ENCODE results near the gene GINS2. TPM values are rescaled to one million over a fixed set of nuclear protein-coding genes. Genes with fewer than 3 reads are reported as not detected.
A peak's percentile ranks its signal among the peaks of the same experiment; 100 is the strongest.

The GINS2 gene
- total RNA-seq, 3 donors from 2014 or later (not counting 1 experiment from before 2014, with no cell fraction given): 0.73 to 2.6 (median 0.89) TPM

DNA sequence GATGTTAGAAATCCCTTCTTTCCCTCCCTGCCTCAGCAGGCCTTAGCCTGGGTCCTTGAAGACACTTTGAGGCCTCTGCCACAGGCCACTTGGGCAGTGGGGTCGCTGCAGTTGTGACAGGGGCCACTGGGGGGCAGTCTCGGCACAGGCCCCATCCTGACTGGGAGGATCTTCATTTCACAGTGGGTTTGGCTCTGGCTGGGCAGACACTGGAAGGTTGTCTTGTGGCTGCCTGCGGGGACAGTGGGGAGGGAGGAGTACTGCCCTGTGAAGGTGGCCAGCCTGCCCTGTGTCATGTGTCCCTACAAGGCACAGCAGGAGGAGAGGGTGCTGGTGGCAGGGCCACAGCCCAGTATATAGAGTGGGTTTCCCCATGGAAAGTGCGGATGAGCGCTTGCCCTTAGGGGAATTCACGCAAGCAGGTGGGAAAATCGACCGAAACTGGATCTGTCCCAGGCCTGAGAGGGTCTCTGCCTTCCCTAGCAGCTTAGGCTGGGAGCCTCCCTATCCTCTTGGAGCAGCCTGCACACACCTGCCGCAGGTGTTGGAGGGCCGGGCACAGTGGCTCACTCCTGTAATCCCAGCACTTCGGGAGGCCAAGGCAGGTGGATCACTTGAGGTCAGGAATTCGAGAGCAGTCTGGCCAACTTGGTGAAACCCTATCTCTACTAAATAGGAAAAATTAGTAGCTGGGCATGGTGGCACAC is 28.8 kb downstream of the GINS2 start:
- H3K27me3 ChIP-seq (ENCODE audit: control insufficient read depth, insufficient read depth, low read length): no peaks in the 10 kb centered on the region
- no peaks in the 10 kb centered on the region for H3K27me3 Mint-ChIP-seq (ENCODE audit: low read depth in 2 of 2)
- H3K27ac Mint-ChIP-seq: peak overlapping the region; percentile 60 to 84
- no peaks in the 10 kb centered on the region for H3K9me3 ChIP-seq (ENCODE audit: control insufficient read depth, insufficient read depth, low read length)
- TF ChIP-seq, protein P1, sequence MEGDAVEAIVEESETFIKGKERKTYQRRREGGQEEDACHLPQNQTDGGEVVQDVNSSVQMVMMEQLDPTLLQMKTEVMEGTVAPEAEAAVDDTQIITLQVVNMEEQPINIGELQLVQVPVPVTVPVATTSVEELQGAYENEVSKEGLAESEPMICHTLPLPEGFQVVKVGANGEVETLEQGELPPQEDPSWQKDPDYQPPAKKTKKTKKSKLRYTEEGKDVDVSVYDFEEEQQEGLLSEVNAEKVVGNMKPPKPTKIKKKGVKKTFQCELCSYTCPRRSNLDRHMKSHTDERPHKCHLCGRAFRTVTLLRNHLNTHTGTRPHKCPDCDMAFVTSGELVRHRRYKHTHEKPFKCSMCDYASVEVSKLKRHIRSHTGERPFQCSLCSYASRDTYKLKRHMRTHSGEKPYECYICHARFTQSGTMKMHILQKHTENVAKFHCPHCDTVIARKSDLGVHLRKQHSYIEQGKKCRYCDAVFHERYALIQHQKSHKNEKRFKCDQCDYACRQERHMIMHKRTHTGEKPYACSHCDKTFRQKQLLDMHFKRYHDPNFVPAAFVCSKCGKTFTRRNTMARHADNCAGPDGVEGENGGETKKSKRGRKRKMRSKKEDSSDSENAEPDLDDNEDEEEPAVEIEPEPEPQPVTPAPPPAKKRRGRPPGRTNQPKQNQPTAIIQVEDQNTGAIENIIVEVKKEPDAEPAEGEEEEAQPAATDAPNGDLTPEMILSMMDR (IDR thresholded peaks at IDR 0.05): peak; percentile 76
- H3K4me1 Mint-ChIP-seq: peaks cover 5% of the 10 kb centered on the region in 2 donors
- DNase-seq: peak; percentile 60 to 71
- no peaks in the 10 kb centered on the region for H3K36me3 Mint-ChIP-seq
- peak; percentile 69 to 96 (median 87) for ATAC-seq
- H3K9me3 Mint-ChIP-seq: no peaks in the 10 kb centered on the region
- H3K4me3 ChIP-seq (ENCODE audit: low read length): no peak overlapping the region
- no peak overlapping the region for H3K4me3 Mint-ChIP-seq
- WGBS (ENCODE audit: insufficient coverage): 85% methylated on average over 12 of the region's 12 CpGs
- no peak overlapping the region for H3K27ac ChIP-seq (ENCODE audit: low read length)
- H3K36me3 ChIP-seq (ENCODE audit: control insufficient read depth, insufficient read depth, low read length): peaks cover 88% of the 10 kb centered on the region
- no peaks in the 10 kb centered on the region for H3K4me1 ChIP-seq (ENCODE audit: control insufficient read depth, insufficient read depth, low read length)
- intact Hi-C loops (cut with micrococcal nuclease): loop anchor here (10.0 kb wide), 1 partner anchor 55 kb away; no protein-coding TSS in a partner anchor

DNA sequence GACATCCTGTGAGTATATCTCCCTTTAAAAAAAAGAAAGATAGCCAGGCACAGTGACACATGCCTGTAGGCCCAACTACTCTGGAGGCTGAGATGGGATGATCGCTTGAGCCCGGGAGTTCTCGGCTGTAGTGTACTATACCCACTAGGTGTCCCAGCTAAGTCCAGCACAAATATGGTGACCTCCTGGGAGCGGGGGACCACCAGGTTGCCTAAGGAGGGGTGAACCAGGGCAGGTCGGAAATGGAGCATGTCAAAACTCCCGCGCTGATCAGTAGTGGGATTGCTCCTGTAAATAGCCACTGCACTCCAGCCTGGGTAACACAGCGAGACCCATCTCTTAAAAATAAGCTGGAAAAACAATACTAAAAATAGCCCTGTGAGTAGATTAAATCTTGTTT is 29.4 kb downstream of the GINS2 start:
- H3K36me3 ChIP-seq (ENCODE audit: control insufficient read depth, insufficient read depth, low read length): peaks cover 86% of the 10 kb centered on the region
- 97% methylated on average over 8 of the region's 8 CpGs for WGBS (ENCODE audit: insufficient coverage)

DNA sequence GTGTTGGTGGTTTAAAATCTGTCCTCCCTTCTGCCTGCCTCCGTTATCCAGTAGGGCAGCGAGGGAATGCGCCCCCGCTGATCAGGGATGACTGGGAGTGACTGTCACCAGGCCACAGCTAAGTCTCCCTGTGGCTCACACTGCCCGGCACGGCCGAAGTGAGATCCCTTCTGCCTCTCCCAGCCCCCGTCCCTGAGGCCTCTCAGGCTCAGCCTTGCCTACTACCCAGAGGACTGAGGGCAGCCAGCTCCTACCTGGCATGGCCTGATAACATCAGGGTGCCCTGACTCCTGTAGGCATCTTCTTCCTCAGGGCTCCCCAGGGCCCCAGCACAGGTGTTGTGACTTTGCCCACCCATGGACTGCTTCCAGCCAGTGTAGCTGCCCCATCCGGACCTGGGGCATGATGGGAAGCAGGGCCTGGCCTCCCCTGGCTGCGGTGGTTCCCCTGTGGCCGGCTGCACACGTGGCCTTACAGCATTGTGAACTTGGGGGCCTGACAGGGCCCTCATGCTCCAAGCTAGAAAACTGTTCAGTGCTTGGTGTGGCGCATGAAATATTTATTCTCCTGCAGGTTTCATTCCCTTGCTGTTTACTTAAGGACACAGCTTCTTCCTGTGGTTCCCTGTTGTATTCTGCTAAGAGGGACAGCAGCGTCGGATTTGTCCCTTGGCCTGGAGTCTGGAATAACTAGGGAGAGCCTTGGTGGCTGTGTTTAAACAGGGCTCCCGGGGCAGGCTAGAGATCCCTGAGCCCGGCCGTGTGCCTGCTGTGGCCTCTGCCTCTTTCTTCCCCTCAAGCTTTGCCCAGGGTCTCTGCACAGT is 30.0 kb downstream of the GINS2 start:
- WGBS (ENCODE audit: insufficient coverage): 97% methylated on average over 18 of the region's 18 CpGs
- ATAC-seq: no peak
- no peaks in the 10 kb centered on the region for H3K9me3 Mint-ChIP-seq
- peaks cover 85% of the 10 kb centered on the region for H3K36me3 ChIP-seq (ENCODE audit: control insufficient read depth, insufficient read depth, low read length)
- TF ChIP-seq, protein P1 (IDR thresholded peaks at IDR 0.05): no peak
- peaks cover 5% of the 10 kb centered on the region in 2 donors for H3K4me1 Mint-ChIP-seq
- no peak overlapping the region for H3K27ac ChIP-seq (ENCODE audit: low read length)
- H3K27me3 Mint-ChIP-seq (ENCODE audit: low read depth in 2 of 2): no peaks in the 10 kb centered on the region
- H3K4me3 Mint-ChIP-seq: no peak overlapping the region
- H3K4me3 ChIP-seq (ENCODE audit: low read length): no peak overlapping the region
- H3K9me3 ChIP-seq (ENCODE audit: control insufficient read depth, insufficient read depth, low read length): no peaks in the 10 kb centered on the region
- intact Hi-C loops (cut with micrococcal nuclease): loop anchor here (10.0 kb wide), 1 partner anchor 56 kb away; no protein-coding TSS in a partner anchor
- no peak overlapping the region for H3K27ac Mint-ChIP-seq
- DNase-seq: no peak
- H3K4me1 ChIP-seq (ENCODE audit: control insufficient read depth, insufficient read depth, low read length): no peaks in the 10 kb centered on the region
- H3K36me3 Mint-ChIP-seq: no peaks in the 10 kb centered on the region
- no peaks in the 10 kb centered on the region for H3K27me3 ChIP-seq (ENCODE audit: control insufficient read depth, insufficient read depth, low read length)

More for the DNA sequence above, 29.4 kb downstream of the GINS2 start:
- peaks cover 5% of the 10 kb centered on the region in 2 donors for H3K4me1 Mint-ChIP-seq
- no peaks in the 10 kb centered on the region for H3K27me3 Mint-ChIP-seq (ENCODE audit: low read depth in 2 of 2)
- intact Hi-C loops (cut with micrococcal nuclease): loop anchor here (10.0 kb wide), 1 partner anchor 55 kb away; no protein-coding TSS in a partner anchor
- H3K4me3 Mint-ChIP-seq: no peak overlapping the region
- DNase-seq: no peak
- H3K27me3 ChIP-seq (ENCODE audit: control insufficient read depth, insufficient read depth, low read length): no peaks in the 10 kb centered on the region
- no peaks in the 10 kb centered on the region for H3K36me3 Mint-ChIP-seq
- no peaks in the 10 kb centered on the region for H3K9me3 Mint-ChIP-seq
- TF ChIP-seq, protein P1 (IDR thresholded peaks at IDR 0.05): no peak
- no peak for ATAC-seq
- no peaks in the 10 kb centered on the region for H3K4me1 ChIP-seq (ENCODE audit: control insufficient read depth, insufficient read depth, low read length)
- H3K27ac Mint-ChIP-seq: peak overlapping the region; percentile 60 to 84
- H3K9me3 ChIP-seq (ENCODE audit: control insufficient read depth, insufficient read depth, low read length): no peaks in the 10 kb centered on the region
- no peak overlapping the region for H3K27ac ChIP-seq (ENCODE audit: low read length)
- H3K4me3 ChIP-seq (ENCODE audit: low read length): no peak overlapping the region

Data from natural killer cell (primary cell).